ENCODE data around the gene TMEM202.
"Not testable (repeated sequence)": the region's sequence is repeated elsewhere in the genome, so short reads cannot be mapped to it uniquely, and the experiment has no call there.

TMEM202 gene

DNA sequence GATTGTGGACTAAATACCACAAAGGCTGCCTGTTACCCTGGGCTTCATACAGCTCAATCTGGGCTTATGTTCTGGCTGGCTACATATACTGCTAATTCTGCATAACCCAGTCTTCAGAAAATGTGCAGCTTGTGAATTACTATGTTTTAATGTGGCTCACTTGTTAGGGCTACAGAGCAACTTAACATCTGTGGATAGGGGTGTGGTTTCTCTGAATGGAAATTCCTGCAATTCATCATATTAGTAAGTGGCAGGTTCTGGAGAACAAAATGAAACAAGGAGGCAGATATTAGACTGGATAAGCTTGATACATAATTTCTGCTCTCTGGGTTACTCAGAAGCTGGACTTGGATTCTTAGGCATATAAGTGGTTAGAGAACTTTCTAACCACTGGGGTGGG lies 6.7 kb downstream of the TMEM202 start:
- no peak for DNase-seq

DNA sequence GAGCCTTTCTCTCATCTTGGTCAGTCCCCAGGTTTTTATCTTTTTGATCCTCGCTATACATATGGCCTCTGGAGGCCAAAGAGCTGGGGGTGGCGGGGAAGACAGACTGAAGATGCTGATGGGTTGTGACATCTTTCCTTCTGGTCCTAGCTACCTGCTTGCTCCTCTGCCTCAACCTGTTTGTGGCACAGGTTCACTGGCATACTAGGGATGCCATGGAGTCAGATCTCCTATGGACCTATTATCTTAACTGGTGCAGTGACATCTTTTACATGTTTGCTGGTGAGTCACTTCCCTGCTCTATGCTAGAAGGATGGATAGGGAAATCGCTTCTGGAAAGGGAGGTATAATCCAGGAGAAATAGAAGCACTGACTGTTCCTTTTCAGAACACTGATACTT lies 8.8 kb downstream of the TMEM202 start:
- no peak for DNase-seq

DNA sequence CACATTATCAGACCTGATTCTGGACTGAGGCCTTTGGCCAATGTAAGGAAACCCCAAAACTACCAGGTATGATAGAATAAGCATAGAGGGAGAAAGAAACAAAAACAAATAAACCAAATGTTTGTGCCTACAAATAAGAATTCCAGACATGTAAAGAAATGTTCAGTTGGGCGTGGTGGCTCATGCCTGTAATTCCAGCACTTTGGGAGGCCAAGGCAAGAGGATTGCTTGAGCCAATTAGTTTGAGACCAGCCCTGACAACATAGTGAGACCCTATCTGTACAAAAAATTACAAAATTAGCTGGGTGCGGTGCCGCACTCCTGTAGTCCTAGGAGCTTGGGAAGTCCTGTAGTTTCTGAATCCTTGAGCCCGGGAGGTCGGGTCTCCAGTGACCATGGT lies 13.0 kb downstream of the TMEM202 start:
- no peak for DNase-seq

DNA sequence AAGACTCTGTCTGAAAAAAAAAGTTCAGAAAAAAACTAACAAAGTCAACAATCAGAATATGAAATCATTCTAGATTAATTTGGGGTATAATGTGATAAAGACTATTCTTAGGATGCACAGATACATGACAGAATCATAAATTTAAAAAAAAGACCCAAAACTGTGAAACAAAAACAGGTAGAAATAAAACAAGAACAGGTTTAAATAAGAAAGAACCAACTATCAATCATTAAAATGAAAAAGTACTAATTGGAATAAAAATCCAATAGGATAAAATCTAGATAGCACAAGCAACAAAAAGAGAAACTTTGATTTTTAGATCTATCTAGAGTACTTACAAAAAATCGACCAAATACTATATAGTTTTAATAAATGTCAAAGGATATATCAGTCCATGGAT lies 13.4 kb downstream of the TMEM202 start:
- no peak for DNase-seq

DNA sequence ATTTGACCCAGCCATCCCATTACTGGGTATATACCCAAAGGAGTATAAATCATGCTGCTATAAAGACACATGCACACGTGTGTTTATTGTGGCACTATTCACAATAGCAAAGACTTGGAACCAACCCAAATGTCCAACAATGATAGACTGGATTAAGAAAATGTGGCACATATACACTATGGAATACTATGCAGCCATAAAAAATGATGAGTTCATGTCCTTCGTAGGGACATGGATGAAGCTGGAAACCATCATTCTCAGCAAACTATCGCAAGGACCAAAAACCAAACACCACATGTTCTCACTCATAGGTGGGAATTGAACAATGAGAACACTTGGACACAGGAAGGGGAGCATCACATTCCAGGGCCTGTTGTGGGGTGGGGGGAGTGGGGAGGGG lies 15.2 kb downstream of the TMEM202 start:
- DNase-seq: not testable (repeated sequence)

DNA sequence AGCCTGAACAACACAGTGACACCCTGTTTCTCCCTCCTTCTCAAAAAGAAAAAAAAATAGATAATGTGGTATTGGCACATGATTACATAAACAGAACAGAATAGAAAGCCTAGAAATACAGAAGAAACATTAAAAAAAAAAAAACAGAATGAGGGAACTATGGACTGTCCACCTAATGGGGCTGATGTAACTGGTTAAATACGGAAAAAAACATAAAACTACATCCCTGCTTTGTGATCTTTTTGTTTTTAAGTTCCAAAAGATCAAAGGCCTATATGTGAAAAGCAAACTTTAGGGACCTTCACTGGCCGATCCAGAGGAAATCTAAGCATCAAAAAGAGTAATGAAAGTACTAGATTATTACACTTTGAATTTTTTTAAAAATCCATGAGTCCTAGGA lies 17.2 kb downstream of the TMEM202 start:
- no peak for DNase-seq

DNA sequence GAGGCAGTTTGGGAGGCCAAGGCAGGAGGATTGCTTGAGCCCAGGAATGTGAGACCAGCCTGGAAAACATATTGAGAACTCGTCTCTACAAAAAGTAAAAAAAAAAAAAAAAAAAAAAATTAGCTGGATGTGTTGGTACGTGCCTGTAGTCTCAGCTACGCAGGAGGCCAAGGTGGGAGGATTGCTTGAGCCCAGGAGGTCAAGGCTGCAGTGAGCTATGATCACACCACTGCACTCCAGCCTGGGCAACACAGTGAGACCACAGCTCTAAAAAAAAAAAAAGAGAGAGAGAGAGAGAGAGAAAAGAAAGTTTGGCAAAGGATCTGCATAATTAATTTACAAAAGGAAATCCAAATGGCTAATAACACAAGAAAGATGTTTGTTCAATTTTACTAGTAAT lies 21.7 kb downstream of the TMEM202 start:
- DNase-seq: not testable (repeated sequence)

DNA sequence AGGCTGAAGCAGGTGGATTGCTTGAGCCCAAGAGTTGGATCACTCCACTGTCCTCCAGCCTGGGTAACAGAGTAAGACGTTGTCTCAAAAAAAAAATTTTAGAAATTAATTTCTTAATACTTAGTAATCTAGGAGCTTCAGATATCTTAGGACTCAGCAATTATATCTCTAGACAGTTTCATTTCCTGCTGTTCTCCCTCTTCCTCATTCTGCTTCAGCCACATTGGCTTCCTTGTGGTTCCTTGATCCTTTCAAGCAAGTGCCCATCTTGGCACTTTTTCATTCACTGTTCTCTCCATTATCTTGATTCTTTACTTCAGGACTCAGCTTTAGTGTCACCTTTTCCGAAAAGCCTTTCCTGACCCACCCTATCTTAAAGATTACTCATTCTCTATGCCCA lies 22.5 kb downstream of the TMEM202 start:
- no peak for DNase-seq

DNA sequence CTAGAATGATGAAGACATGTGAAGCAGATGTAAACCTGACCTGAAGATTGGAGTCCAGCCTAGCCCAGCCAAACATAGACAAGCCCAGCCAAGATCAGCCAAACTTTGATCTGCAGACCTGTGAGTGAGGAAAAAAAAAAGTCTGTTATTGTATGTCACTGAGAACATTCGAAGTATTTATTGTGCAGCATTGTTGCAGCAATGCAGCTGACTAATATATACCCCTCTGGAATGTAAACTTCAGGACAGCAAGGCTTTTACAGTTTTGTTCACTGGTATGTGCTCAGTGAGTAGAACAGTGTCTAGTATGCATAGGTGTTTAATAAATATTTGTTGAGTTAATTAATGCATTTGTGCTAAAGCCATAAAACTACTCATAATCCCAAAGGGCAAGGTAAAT lies 23.4 kb downstream of the TMEM202 start:
- DNase-seq: no peak

DNA sequence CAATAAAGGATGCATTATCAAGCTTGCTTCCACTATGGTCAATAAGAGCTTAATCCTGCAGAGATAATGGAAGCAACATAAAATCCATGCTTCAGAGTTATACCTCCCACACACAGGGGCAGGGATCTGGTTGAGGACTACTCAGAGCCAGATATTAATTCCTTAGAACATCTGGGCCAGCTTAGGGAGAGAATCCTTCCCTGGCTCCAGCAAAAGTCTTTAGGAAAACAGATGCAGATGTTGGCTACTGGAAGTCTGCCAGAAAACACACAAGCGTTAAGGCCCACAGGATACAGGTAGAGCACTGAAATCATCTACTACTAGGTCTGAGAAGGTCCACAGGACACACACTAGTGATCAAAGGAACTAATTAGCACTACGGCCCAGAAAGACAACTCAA lies 25.2 kb downstream of the TMEM202 start:
- DNase-seq: no peak

DNA sequence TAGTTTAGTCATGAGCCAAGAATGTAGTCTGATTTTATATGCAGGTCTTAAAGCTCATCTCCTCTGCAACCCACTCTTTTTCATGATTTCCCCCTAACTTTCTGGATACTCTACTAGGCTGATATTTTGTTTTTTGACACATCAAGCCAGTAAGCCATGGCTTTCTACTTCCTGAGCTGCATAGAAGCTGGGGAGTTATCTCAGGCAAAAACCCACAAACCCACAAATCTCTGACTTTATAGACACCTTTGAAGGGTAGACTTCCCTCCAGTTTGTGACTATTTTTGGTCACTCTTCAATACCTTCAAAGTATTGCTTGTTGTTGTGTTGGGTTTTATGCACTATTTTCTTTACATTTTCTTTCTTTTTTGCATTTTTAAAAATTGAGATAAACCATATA lies 28.6 kb downstream of the TMEM202 start:
- DNase-seq: no peak

DNA sequence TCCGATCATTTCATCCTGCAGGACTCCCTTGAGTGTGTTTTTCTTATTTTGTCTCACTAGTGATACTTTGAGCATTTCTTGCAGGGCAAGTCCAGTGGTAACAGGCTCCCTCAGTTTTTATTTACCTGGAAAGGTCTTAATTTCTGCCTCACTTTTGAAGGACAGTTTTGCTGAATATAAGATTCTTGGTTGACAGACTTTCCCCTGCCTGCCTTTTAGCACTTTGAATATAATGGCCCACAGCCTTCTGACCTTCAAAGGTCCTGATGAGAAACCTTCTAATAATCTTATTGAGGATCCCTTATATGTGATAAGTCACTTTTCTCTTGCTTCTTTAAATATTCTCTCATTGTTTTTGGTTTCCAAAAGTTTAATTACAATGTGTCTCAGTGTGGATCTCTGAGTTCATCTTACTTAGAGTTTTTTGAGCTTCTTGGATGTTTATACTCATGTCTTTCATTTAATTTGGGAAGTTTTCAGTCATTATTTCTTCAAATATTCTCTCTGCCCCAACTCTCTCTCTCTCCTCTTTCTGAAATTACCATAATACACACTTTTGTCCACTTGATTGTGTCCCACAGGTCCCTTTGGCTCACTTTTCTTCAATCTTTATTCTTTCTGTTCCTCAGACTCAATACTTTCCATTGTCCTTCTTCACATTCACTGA lies 39.7 kb downstream of the TMEM202 start:
- DNase-seq: no peak

DNA sequence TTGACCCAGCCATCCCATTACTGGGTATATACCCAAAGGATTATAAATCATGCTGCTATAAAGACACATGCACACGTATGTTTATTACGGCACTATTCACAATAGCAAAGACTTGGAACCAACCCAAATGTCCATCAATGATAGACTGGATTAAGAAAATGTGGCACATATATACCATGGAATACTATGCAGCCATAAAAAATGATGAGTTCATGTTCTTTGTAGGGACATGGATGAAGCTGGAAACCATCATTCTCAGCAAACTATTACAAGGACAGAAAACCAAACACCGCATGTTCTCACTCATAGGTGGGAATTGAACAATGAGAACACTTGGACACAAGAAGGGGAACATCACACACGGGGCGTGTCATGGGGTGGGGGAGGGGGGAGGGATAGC lies 44.7 kb downstream of the TMEM202 start:
- not testable (repeated sequence) for DNase-seq

DNA sequence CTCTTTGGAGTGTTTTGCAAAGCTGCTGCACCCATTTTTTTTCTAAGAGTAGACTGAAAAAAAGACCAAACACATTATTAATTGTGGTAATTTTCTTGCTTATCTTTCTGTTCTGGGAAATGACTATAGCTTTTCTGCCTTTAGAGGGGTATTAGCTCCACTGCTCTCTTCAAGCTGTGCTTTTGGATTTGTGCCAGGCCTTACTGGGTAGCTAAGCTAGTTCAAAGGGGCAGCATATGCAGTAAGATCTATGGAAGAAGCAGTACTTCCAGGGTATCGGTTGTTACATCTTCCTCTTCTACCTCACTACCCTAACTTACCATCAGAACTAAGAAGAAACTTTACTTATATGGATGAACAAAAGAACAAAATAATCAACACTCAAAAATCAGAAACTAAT lies 47.3 kb downstream of the TMEM202 start:
- no peak for DNase-seq

DNA sequence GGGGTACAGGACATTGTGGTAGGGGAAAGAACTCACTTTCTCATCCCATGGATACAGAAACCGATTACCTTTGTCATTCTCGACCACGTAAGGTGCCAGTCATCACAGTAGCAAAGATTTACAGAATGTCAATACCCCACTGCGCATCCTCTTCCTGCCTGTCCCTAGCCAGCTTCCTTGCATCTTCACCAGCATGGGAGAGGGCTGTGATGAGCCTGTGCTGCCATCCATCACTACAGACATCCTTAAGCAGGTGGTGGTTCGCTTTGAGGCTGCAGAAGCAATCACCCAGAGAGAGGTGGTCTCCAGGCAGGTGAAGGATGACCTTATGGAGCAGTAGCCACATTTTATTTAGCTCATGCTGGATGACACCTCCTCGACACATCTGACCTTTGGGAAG lies 52.7 kb downstream of the TMEM202 start:
- no peak for DNase-seq

DNA sequence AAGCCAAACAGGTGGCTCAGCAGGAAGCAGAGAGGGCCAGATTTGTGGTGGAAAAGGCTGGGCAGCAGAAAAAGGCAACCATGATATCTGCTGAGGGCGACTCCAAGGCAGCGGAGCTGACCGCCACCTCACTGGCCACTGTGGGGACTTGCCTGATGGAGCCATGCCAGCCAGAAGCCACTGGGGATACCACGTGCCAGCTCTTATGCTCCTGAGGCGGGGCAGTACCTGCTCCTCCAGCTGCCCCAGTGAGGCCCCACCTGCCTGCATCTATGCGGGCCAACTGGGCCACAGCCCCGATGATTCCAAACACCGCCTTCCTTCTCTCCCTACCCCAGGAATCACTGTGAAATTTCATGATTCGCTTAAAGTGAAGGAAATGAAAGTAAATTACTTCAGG lies 53.1 kb downstream of the TMEM202 start:
- DNase-seq: no peak

DNA sequence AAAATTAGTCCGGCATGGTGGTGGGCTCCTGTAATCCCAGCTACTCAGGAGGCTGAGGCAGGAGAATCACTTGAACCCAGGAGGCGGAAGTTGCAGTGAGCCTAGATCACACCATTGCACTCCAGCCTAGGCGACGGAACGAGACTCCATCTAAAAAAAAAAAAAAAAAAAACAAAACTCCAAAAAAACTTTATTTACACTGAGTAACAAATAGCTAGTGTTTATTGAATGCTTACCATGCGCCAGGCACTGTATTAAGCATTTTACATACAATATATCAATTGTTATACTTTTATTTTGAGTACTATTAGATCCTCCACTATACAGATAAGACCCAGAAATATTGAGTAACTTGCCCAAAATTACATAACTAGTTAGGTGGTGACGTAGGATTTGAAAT lies 58.6 kb downstream of the TMEM202 start:
- DNase-seq: no peak
